SK-N-SH (cell line): ENCODE measurements around the gene PLXND1.

Experiments
- MAX ChIP-seq: IDR thresholded peaks from 2 replicates; pipeline ENCODE4 v1.4.0; 2012; ENCODE audit warnings: low read depth
- POLR2AphosphoS5 ChIP-seq: IDR thresholded peaks from 2 replicates; pipeline ENCODE4 v1.6.1; 2012; ENCODE audit warnings: low read depth, low read length
- TEAD4 ChIP-seq: IDR thresholded peaks from 2 replicates; pipeline ENCODE4 v1.4.0; 2012; ENCODE audit warnings: mild to moderate bottlenecking, borderline replicate concordance; ENCODE audit not compliant: insufficient read depth
- TF ChIP-seq, protein P1 (sequence below): fragments of 200-600 bp; sonication (generic); IDR thresholded peaks from 2 replicates; pipeline ENCODE4 v1.6.1; 2017; ENCODE audit warnings: antibody characterized with exemption, mild to moderate bottlenecking, moderate library complexity

DNA sequence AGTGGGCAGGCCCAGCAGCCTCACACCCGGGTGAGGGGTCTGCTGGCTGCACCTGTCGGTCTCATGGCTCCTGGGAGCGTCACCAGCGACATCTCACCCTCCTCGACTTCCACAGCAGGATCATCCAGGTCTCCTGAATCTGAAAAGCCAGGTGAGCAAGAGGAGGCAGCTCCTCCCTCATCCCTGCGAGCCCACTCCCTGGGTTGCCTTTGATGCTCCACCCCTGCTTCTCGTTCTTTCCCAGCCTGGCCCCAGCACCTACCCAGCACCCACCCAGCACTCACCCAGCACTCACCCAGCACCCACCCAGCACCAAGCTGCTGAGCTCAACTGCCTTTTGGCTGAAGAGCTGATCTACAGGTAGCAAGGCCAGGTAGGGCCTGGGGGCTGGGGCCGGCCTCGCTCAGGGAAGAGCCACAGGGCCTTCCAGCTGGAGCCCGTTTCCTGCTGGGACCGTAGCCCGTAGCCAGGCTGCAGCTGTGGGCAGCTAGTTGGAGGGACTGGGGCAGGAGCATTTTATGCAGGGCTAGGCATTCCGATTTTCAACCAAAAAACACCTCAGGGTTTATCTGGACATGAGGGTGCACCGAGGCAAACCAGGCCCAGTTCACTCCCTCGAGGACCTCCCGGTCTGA, 63.2 kb downstream of the PLXND1 start, which contains the start of gene H1-8:
- TF ChIP-seq POLR2AphosphoS5: no peak
- TF ChIP-seq, protein P1, sequence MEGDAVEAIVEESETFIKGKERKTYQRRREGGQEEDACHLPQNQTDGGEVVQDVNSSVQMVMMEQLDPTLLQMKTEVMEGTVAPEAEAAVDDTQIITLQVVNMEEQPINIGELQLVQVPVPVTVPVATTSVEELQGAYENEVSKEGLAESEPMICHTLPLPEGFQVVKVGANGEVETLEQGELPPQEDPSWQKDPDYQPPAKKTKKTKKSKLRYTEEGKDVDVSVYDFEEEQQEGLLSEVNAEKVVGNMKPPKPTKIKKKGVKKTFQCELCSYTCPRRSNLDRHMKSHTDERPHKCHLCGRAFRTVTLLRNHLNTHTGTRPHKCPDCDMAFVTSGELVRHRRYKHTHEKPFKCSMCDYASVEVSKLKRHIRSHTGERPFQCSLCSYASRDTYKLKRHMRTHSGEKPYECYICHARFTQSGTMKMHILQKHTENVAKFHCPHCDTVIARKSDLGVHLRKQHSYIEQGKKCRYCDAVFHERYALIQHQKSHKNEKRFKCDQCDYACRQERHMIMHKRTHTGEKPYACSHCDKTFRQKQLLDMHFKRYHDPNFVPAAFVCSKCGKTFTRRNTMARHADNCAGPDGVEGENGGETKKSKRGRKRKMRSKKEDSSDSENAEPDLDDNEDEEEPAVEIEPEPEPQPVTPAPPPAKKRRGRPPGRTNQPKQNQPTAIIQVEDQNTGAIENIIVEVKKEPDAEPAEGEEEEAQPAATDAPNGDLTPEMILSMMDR: no peak
- TF ChIP-seq MAX: no peak
- TF ChIP-seq TEAD4: no peak
